Skeletal muscle satellite cell (primary cell): ENCODE results near the gene ZNF490.

Source experiments
- H3K27me3 ChIP-seq: 2 replicates; pipeline ENCODE4 v1.7.0; 2013; ENCODE audit warnings: low read length; ENCODE audit not compliant: control insufficient read depth, insufficient read depth
- H3K36me3 ChIP-seq: 2 replicates; pipeline ENCODE4 v1.7.0; 2013; ENCODE audit warnings: mild to moderate bottlenecking, control low read depth, low read length; ENCODE audit not compliant: insufficient read depth
- H3K4me1 ChIP-seq: 2 replicates; pipeline ENCODE4 v1.7.0; 2013; ENCODE audit warnings: low read length; ENCODE audit not compliant: control insufficient read depth, insufficient read depth
- H3K4me2 ChIP-seq: 2 replicates; pipeline ENCODE4 v1.7.0; 2013; ENCODE audit warnings: mild to moderate bottlenecking, low read length
- H3K4me3 ChIP-seq: 2 replicates; pipeline ENCODE4 v1.7.0; 2013; ENCODE audit warnings: low read length
- H3K9ac ChIP-seq: 2 replicates; pipeline ENCODE4 v1.7.0; 2013; ENCODE audit warnings: mild to moderate bottlenecking, low read depth, low read length, moderate library complexity
- H3K9me3 ChIP-seq: replicated peaks from 2 replicates; pipeline ENCODE4 v1.7.0; 2013; ENCODE audit warnings: mild to moderate bottlenecking, control low read depth, low read length

ZNF490 gene

GRCh38 chr19:12617646-12618045 is 7.0 kb upstream of the ZNF490 start:
- Histone ChIP-seq H3K4me1 (peaks cover 8% of the 10 kb centered on the region), H3K27me3 (no peaks in the 10 kb centered on the region), H3K4me2 (no peak overlapping the region), H3K4me3 (no peak overlapping the region), H3K9ac (no peak overlapping the region), H3K36me3 (peaks cover 29% of the 10 kb centered on the region), H3K9me3 (no peaks in the 10 kb centered on the region)

- Histone ChIP-seq H3K4me2 (peak overlapping the region; percentile 83), H3K9ac (peak overlapping the region; percentile 99), H3K4me1 (peaks cover 12% of the 10 kb centered on the region)
Observed at GRCh38 chr19:12611361-12611699, 717 bp upstream of the ZNF490 start.

GRCh38 chr19:12607631-12608030 is 3.0 kb downstream of the ZNF490 start:
- Histone ChIP-seq H3K36me3 (peaks cover 19% of the 10 kb centered on the region), H3K4me1 (peaks cover 6% of the 10 kb centered on the region), H3K27me3 (no peaks in the 10 kb centered on the region), H3K4me2 (no peak overlapping the region), H3K9ac (no peak overlapping the region), H3K4me3 (no peak overlapping the region), H3K9me3 (no peaks in the 10 kb centered on the region)

More at GRCh38 chr19:12611361-12611699, 717 bp upstream of the ZNF490 start:
- Histone ChIP-seq H3K36me3 (peaks cover 33% of the 10 kb centered on the region), H3K27me3 (no peaks in the 10 kb centered on the region), H3K4me3 (peak overlapping the region; percentile 85), H3K9me3 (no peaks in the 10 kb centered on the region)

GRCh38 chr19:12606796-12607195 is 3.8 kb downstream of the ZNF490 start:
- H3K4me1 ChIP-seq = peaks cover 6% of the 10 kb centered on the region
- H3K4me2 ChIP-seq = no peak overlapping the region
- H3K4me3 ChIP-seq = no peak overlapping the region
- peaks cover 23% of the 10 kb centered on the region for H3K36me3 ChIP-seq
- no peaks in the 10 kb centered on the region for H3K9me3 ChIP-seq
- no peak overlapping the region for H3K9ac ChIP-seq
- H3K27me3 ChIP-seq = no peaks in the 10 kb centered on the region

- Histone ChIP-seq H3K9ac (no peak overlapping the region), H3K4me1 (no peaks in the 10 kb centered on the region), H3K4me3 (no peak overlapping the region), H3K4me2 (no peak overlapping the region), H3K36me3 (peaks cover 24% of the 10 kb centered on the region), H3K27me3 (no peaks in the 10 kb centered on the region), H3K9me3 (no peaks in the 10 kb centered on the region)
Observed at GRCh38 chr19:12603714-12604113, 6.9 kb downstream of the ZNF490 start.

- H3K36me3 ChIP-seq = peaks cover 19% of the 10 kb centered on the region
- H3K9me3 ChIP-seq = no peaks in the 10 kb centered on the region
Observed at GRCh38 chr19:12597594-12597993, 13.0 kb downstream of the ZNF490 start.

GRCh38 chr19:12596927-12597548 is 13.6 kb downstream of the ZNF490 start:
- Histone ChIP-seq H3K36me3 (peaks cover 14% of the 10 kb centered on the region), H3K4me3 (no peak overlapping the region), H3K4me2 (no peak overlapping the region), H3K4me1 (no peaks in the 10 kb centered on the region), H3K9ac (no peak overlapping the region), H3K9me3 (no peaks in the 10 kb centered on the region), H3K27me3 (no peaks in the 10 kb centered on the region)

More at GRCh38 chr19:12597594-12597993, 13.0 kb downstream of the ZNF490 start:
- no peak overlapping the region for H3K4me2 ChIP-seq
- no peak overlapping the region for H3K4me3 ChIP-seq
- H3K9ac ChIP-seq = no peak overlapping the region
- H3K4me1 ChIP-seq = no peaks in the 10 kb centered on the region
- H3K27me3 ChIP-seq = no peaks in the 10 kb centered on the region

- no peak overlapping the region for H3K4me3 ChIP-seq
- no peaks in the 10 kb centered on the region for H3K4me1 ChIP-seq
- H3K36me3 ChIP-seq = peaks cover 14% of the 10 kb centered on the region
- no peak overlapping the region for H3K9ac ChIP-seq
- no peak overlapping the region for H3K4me2 ChIP-seq
- no peaks in the 10 kb centered on the region for H3K27me3 ChIP-seq
- H3K9me3 ChIP-seq = no peaks in the 10 kb centered on the region
Observed at GRCh38 chr19:12596485-12596884, 14.1 kb downstream of the ZNF490 start.

- H3K9me3 ChIP-seq = peaks cover 22% of the 10 kb centered on the region
- H3K4me1 ChIP-seq = no peaks in the 10 kb centered on the region
- H3K9ac ChIP-seq = no peak overlapping the region
- no peak overlapping the region for H3K4me3 ChIP-seq
- H3K4me2 ChIP-seq = no peak overlapping the region
- no peaks in the 10 kb centered on the region for H3K27me3 ChIP-seq
- H3K36me3 ChIP-seq = peaks cover 41% of the 10 kb centered on the region
Observed at GRCh38 chr19:12581100-12581499, 29.5 kb downstream of the ZNF490 start.

GRCh38 chr19:12580180-12580694 is 30.4 kb downstream of the ZNF490 start:
- Histone ChIP-seq H3K4me3 (no peak overlapping the region), H3K27me3 (no peaks in the 10 kb centered on the region), H3K36me3 (peaks cover 41% of the 10 kb centered on the region), H3K4me2 (no peak overlapping the region), H3K9me3 (peaks cover 26% of the 10 kb centered on the region), H3K4me1 (no peaks in the 10 kb centered on the region), H3K9ac (no peak overlapping the region)

GRCh38 chr19:12578641-12579040 is 32.0 kb downstream of the ZNF490 start:
- H3K4me3 ChIP-seq = no peak overlapping the region
- no peaks in the 10 kb centered on the region for H3K27me3 ChIP-seq
- peaks cover 41% of the 10 kb centered on the region for H3K36me3 ChIP-seq

GRCh38 chr19:12574036-12574435 is 36.6 kb downstream of the ZNF490 start:
- Histone ChIP-seq H3K4me1 (no peaks in the 10 kb centered on the region), H3K4me2 (no peak overlapping the region), H3K9ac (no peak overlapping the region), H3K27me3 (no peaks in the 10 kb centered on the region), H3K4me3 (no peak overlapping the region), H3K9me3 (peaks cover 4% of the 10 kb centered on the region), H3K36me3 (peaks cover 19% of the 10 kb centered on the region)

More at GRCh38 chr19:12578641-12579040, 32.0 kb downstream of the ZNF490 start:
- H3K9me3 ChIP-seq = peaks cover 26% of the 10 kb centered on the region
- no peak overlapping the region for H3K9ac ChIP-seq
- no peaks in the 10 kb centered on the region for H3K4me1 ChIP-seq
- no peak overlapping the region for H3K4me2 ChIP-seq
